HCT116 (cell line): ENCODE results near the gene NDUFB6. TPM values are rescaled to one million over a fixed set of nuclear protein-coding genes. Genes with fewer than 3 reads are reported as not detected.

Experiments used
- ATAC-seq: fragments of 200-7000 bp; cut with Tn5 transposase; 2 replicates; pipeline ENCODE4 v1.9.1; 2020; ENCODE audit warnings: mild to moderate bottlenecking, moderate library complexity
- BruUV-seq: library from RNA; stranded (reverse); fragments of 400-500 nt; replicated peaks from 2 replicates; lab custom pipeline; 2021; lab: Mats Ljungman, UMichigan
- CTCF ChIA-PET: fragments of 300-600 bp; sonication (Branson Sonifier 250); formaldehyde crosslinking; loops from one replicate; lab custom pipeline; 2021; ENCODE audit warnings: antibody characterized with exemption; lab: Charles Lee
- POLR2A ChIA-PET: fragments of 300-600, 350-600 bp; sonication (Branson Sonifier 250); formaldehyde crosslinking; loops from one replicate; lab custom pipeline; 2021; ENCODE audit warnings: antibody characterized with exemption; lab: Charles Lee
- RAD21 ChIA-PET, 2 experiments: fragments of 300-600 bp; sonication (Branson Sonifier 250); formaldehyde crosslinking; loops; one replicate each; lab custom pipeline; 2023; ENCODE audit warnings: low total read pairs in 2 of 2; ENCODE audit not compliant: uncharacterized antibody in 2 of 2, unreplicated experiment in 2 of 2, low non-redundant PET in 1 of 2; lab: Charles Lee
- DNase-seq: peaks from one replicate; pipeline ENCODE4 v3.0.0-alpha.2; 2010; ENCODE audit warnings: low read depth, low spot score
- H2AFZ ChIP-seq: fragments of 200-600 bp; shearing (Covaris generic), sonication (generic); 2 replicates; pipeline ENCODE4 v1.6.1; 2017; ENCODE audit warnings: low read depth, mixed run types, mixed read lengths, antibody characterized with exemption, low read length; ENCODE audit not compliant: poor library complexity, severe bottlenecking
- H3K27ac ChIP-seq: 2 replicates; pipeline ENCODE4 v1.5.1; 2012; ENCODE audit warnings: low read depth, low read length
- H3K27me3 ChIP-seq: fragments of 200-600 bp; sonication (generic); 2 replicates; pipeline ENCODE4 v1.6.1; 2016; ENCODE audit warnings: mixed run types, low read length, mixed read lengths; ENCODE audit not compliant: insufficient read depth
- H3K36me3 ChIP-seq, 2 experiments: fragments of 200-500 bp in 1 of 2; fragments of 200-600 bp in 1 of 2; sonication (Bioruptor generic) in 1 of 2; sonication (generic) in 1 of 2; 2 replicates each; pipeline versions ENCODE4 v1.5.1 to v1.6.1; 2014 to 2016; ENCODE audit warnings: low read length in 2 of 2, inconsistent platforms in 1 of 2, mixed read lengths in 1 of 2, mixed run types in 1 of 2; ENCODE audit not compliant: insufficient read depth in 2 of 2, control insufficient read depth in 1 of 2
- H3K4me1 ChIP-seq, 2 experiments: fragments of 200-600 bp in 1 of 2; sonication (generic) in 1 of 2; 2 replicates each; pipeline versions ENCODE4 v1.5.1 to v1.6.1; 2012 to 2017; ENCODE audit warnings: low read length in 2 of 2, inconsistent platforms in 1 of 2, mild to moderate bottlenecking in 1 of 2, mixed read lengths in 1 of 2, mixed run types in 1 of 2, moderate library complexity in 1 of 2; ENCODE audit not compliant: insufficient read depth in 2 of 2, control insufficient read depth in 1 of 2
- H3K4me2 ChIP-seq: fragments of 200-600 bp; sonication (generic); 2 replicates; pipeline ENCODE4 v1.6.1; 2017; ENCODE audit warnings: mixed run types, low read length, mixed read lengths
- H3K4me3 ChIP-seq, 2 experiments: fragments of 200-600 bp in 1 of 2; sonication (generic) in 1 of 2; replicated peaks in 1 of 2; 2 replicates each; pipeline ENCODE4 v1.5.1; 2011 to 2016; ENCODE audit warnings: low read length in 2 of 2, control low read depth in 1 of 2, low read depth in 1 of 2, mild to moderate bottlenecking in 1 of 2, mixed read lengths in 1 of 2, mixed run types in 1 of 2
- H3K79me2 ChIP-seq: fragments of 200-600 bp; sonication (generic); 2 replicates; pipeline ENCODE4 v1.6.1; 2017; ENCODE audit warnings: mild to moderate bottlenecking, mixed run types, low read length, moderate library complexity, mixed read lengths; ENCODE audit not compliant: insufficient read depth
- H3K9ac ChIP-seq: fragments of 200-600 bp; sonication (generic); 2 replicates; pipeline ENCODE4 v1.6.1; 2016; ENCODE audit warnings: low read length, mixed read lengths
- H3K9me2 ChIP-seq: fragments of 200-600 bp; sonication (generic), shearing (Covaris generic); 2 replicates; pipeline ENCODE4 v1.6.1; 2017; ENCODE audit warnings: mixed run types, mild to moderate bottlenecking, moderate library complexity; ENCODE audit not compliant: insufficient read depth
- H3K9me3 ChIP-seq, 2 experiments: fragments of 200-500 bp in 1 of 2; fragments of 200-600 bp in 1 of 2; sonication (Bioruptor generic) in 1 of 2; sonication (generic) in 1 of 2; 2 replicates each; pipeline ENCODE4 v1.6.1; 2014 to 2017; ENCODE audit warnings: low read length in 2 of 2, mixed read lengths in 2 of 2, inconsistent platforms in 1 of 2, low read depth in 1 of 2, mild to moderate bottlenecking in 1 of 2, mixed run types in 1 of 2, moderate library complexity in 1 of 2; ENCODE audit not compliant: control insufficient read depth in 1 of 2, insufficient read depth in 1 of 2
- H4K20me1 ChIP-seq: fragments of 200-600 bp; sonication (generic), shearing (Covaris generic); 2 replicates; pipeline ENCODE4 v1.6.1; 2017; ENCODE audit warnings: mixed run types, mild to moderate bottlenecking, moderate library complexity; ENCODE audit not compliant: insufficient read depth
- CBX3 ChIP-seq: IDR thresholded peaks from 2 replicates; pipeline ENCODE4 v1.6.1; 2012; ENCODE audit warnings: low read depth
- EZH2 ChIP-seq: fragments of 200-600 bp; sonication (generic); IDR thresholded peaks from 2 replicates; pipeline ENCODE4 v1.6.1; 2017; ENCODE audit warnings: antibody characterized with exemption, mixed run types
- EZH2phosphoT487 ChIP-seq: fragments of 200-600 bp; IDR thresholded peaks from 2 replicates; pipeline ENCODE4 v1.6.1; 2018; ENCODE audit warnings: antibody characterized with exemption, borderline replicate concordance
- JUND ChIP-seq: IDR thresholded peaks from 2 replicates; pipeline ENCODE4 v1.6.1; 2012
- MAX ChIP-seq: IDR thresholded peaks from 2 replicates; pipeline ENCODE4 v1.6.1; 2012
- POLR2A ChIP-seq: IDR thresholded peaks from 2 replicates; pipeline ENCODE4 v1.7.0; 2011; ENCODE audit warnings: borderline replicate concordance; ENCODE audit not compliant: insufficient read depth, insufficient read length; ENCODE audit errors: extremely low read depth
- POLR2AphosphoS5 ChIP-seq: IDR thresholded peaks from 2 replicates; pipeline ENCODE4 v1.6.1; 2011; ENCODE audit warnings: mild to moderate bottlenecking, low read depth, low read length, moderate library complexity
- RAD21 ChIP-seq: IDR thresholded peaks from 2 replicates; pipeline ENCODE4 v1.6.1; 2012; ENCODE audit warnings: low read depth, mild to moderate bottlenecking
- REST ChIP-seq: IDR thresholded peaks from 2 replicates; pipeline ENCODE4 v1.6.1; 2012; ENCODE audit warnings: low read depth
- SIN3A ChIP-seq: IDR thresholded peaks from 2 replicates; pipeline ENCODE4 v1.6.1; 2012; ENCODE audit warnings: low read depth
- SP1 ChIP-seq: IDR thresholded peaks from 2 replicates; pipeline ENCODE4 v1.6.1; 2012; ENCODE audit warnings: low read depth
- ZBTB33 ChIP-seq: IDR thresholded peaks from 2 replicates; pipeline ENCODE4 v1.6.1; 2011; ENCODE audit warnings: mild to moderate bottlenecking, low read length, moderate library complexity; ENCODE audit not compliant: insufficient replicate concordance; ENCODE audit errors: extremely low read depth
- ZNF274 ChIP-seq: fragments of 200-500 bp; sonication (Bioruptor generic); IDR thresholded peaks from 2 replicates; pipeline ENCODE4 v1.6.1; 2014; ENCODE audit warnings: mild to moderate bottlenecking, low read depth, low read length, inconsistent platforms
- intact Hi-C: fragments of 100-400 bp; cut with micrococcal nuclease; formaldehyde crosslinking; loops from 2 replicates; pipeline ENCODE4 v1.10.0; 2022
- total RNA-seq: library from RNA; stranded (reverse); gene quantifications from one replicate; pipeline ENCODE4 v1.2.1, GENCODE V29; 2021; ENCODE audit not compliant: unreplicated experiment

Gene NDUFB6
- total RNA-seq, 1 experiment from 2014 or later = 68.9 TPM

- H3K27me3 ChIP-seq = no peaks in the 10 kb centered on the region
- H3K36me3 ChIP-seq = peaks cover 9 to 14% of the 10 kb centered on the region in 2 experiments; a peak in 3 of 4 replicates
- peaks cover 53% of the 10 kb centered on the region for H3K79me2 ChIP-seq
- no peaks in the 10 kb centered on the region for H3K9me3 ChIP-seq
- ATAC-seq = no peak
- CTCF ChIA-PET = no interaction called here
- no peak for DNase-seq
- TF ChIP-seq POLR2AphosphoS5 = no peak
- TF ChIP-seq JUND = no peak
- no peak for TF ChIP-seq SP1
- no peak for TF ChIP-seq MAX
- no peak for TF ChIP-seq EZH2phosphoT487
- TF ChIP-seq POLR2A = no peak
- no peak for TF ChIP-seq SIN3A
- no peak for TF ChIP-seq EZH2
- TF ChIP-seq RAD21 = no peak
- no peak for TF ChIP-seq ZBTB33
- no peak for TF ChIP-seq REST
- no peak for TF ChIP-seq ZNF274
- no peak for TF ChIP-seq CBX3
- no TSS peak for BruUV-seq
- no peaks in the 10 kb centered on the region for H4K20me1 ChIP-seq
- no peak overlapping the region for H3K27ac ChIP-seq
- POLR2A ChIA-PET = no interaction called here
- H3K4me3 ChIP-seq = no peak overlapping the region
- H3K9me2 ChIP-seq = no peaks in the 10 kb centered on the region
- no peak overlapping the region for H2AFZ ChIP-seq
- H3K9ac ChIP-seq = no peak overlapping the region
- H3K4me2 ChIP-seq = no peak overlapping the region
- RAD21 ChIA-PET = no interaction called here
- intact Hi-C loops = no loop called here
- H3K4me1 ChIP-seq = no peaks in the 10 kb centered on the region
Observed at GRCh38 chr9:32543047-32543446, 29.9 kb downstream of the NDUFB6 start.
